HG02973 (cell line): Measurements from ENCODE around the gene DPH5.
A peak's percentile ranks its signal among the peaks of the same experiment; 100 is the strongest.
"Not testable (repeated sequence)": the region's sequence is repeated elsewhere in the genome, so short reads cannot be mapped to it uniquely, and the experiment has no call there.

ENCODE experiments used
- ATAC-seq: cut with Tn5 transposase; IDR thresholded peaks from one replicate; pipeline ENCODE4 v1.9.1; 2021; ENCODE audit warnings: moderate library complexity; ENCODE audit not compliant: unreplicated experiment

The DPH5 gene

GRCh38 chr1:101032129-101032528, 6.5 kb upstream of the DPH5 start:
- ATAC-seq: not testable (repeated sequence)

- no peak for ATAC-seq
Observed at GRCh38 chr1:101030881-101031280, 5.3 kb upstream of the DPH5 start.

- no peak for ATAC-seq
Observed at GRCh38 chr1:101029184-101029583, 3.6 kb upstream of the DPH5 start.

- ATAC-seq: no peak
Observed at GRCh38 chr1:101028466-101028865, 2.9 kb upstream of the DPH5 start.

- ATAC-seq: no peak
Observed at GRCh38 chr1:101027194-101027772, 1.7 kb upstream of the DPH5 start.

GRCh38 chr1:101026430-101026788, 825 bp upstream of the DPH5 start:
- no peak for ATAC-seq

GRCh38 chr1:101025283-101025656, 314 bp downstream of the DPH5 start:
- ATAC-seq: peak; percentile 25

- no peak for ATAC-seq
Observed at GRCh38 chr1:101022294-101022693, 3.3 kb downstream of the DPH5 start.

GRCh38 chr1:101017448-101017847, 8.1 kb downstream of the DPH5 start:
- no peak for ATAC-seq

- ATAC-seq: no peak
Observed at GRCh38 chr1:101013776-101014175, 11.8 kb downstream of the DPH5 start.

- ATAC-seq: no peak
Observed at GRCh38 chr1:101008229-101008834, 17.3 kb downstream of the DPH5 start.

GRCh38 chr1:101006553-101006952, 19.0 kb downstream of the DPH5 start:
- ATAC-seq: no peak

- no peak for ATAC-seq
Observed at GRCh38 chr1:101005871-101006270, 19.7 kb downstream of the DPH5 start.

- no peak for ATAC-seq
Observed at GRCh38 chr1:101005183-101005582, 20.4 kb downstream of the DPH5 start.

GRCh38 chr1:101004670-101005069, 20.9 kb downstream of the DPH5 start:
- ATAC-seq: no peak

- no peak for ATAC-seq
Observed at GRCh38 chr1:101004061-101004460, 21.5 kb downstream of the DPH5 start.

- no peak for ATAC-seq
Observed at GRCh38 chr1:101003012-101003650, 22.5 kb downstream of the DPH5 start.

- no peak for ATAC-seq
Observed at GRCh38 chr1:101002551-101002950, 23.0 kb downstream of the DPH5 start.

- ATAC-seq: no peak
Observed at GRCh38 chr1:101000131-101000873, 25.3 kb downstream of the DPH5 start.

- ATAC-seq: no peak
Observed at GRCh38 chr1:100998426-100998825, 27.2 kb downstream of the DPH5 start.

GRCh38 chr1:100995198-100995988, 30.2 kb downstream of the DPH5 start:
- no peak for ATAC-seq
